ENCODE data around the gene HNRNPU. TPM values are rescaled to one million over a fixed set of nuclear protein-coding genes. Genes with fewer than 3 reads are reported as not detected.

HNRNPU gene
- total and polyA plus RNA-seq, 2 donors from 2014 or later = 153 to 329 TPM

DNA sequence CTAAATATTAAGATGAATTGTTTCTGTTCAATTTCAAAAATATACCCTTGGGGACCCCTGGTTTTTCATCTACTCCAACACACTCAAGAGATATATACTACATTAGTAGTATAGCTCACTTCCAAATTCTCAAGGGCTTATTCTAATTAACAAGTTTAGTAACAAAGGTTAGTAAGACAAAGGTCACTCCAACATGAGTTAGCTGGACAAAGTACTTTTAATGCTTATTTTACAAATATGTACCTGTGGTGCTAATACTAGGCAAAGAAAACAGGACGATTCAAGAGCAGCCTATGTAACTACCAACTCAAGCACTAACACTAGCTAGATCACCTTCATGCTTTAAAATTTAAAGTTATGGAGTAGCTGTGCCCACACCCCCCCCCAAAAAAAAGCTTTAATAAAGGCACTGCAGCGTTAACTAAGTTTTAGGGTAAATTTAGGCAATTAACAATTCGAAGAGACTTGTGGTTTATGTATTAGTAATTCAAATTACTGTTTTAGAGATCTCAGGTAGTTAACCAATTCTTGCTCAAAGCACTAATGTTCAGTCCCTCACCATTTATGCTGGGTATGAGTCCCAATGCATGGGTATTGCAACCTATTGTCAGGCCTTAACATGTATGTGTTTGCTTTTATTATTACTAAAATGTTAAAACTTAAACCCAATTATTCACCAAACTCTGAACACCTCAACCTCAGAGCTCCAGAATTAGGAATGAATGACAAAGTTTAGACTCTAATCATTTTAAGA, 14.1 kb downstream of the HNRNPU start:
- Histone ChIP-seq H3K36me3 (ENCODE audit: control insufficient read depth in 2 of 3, insufficient read depth in 3 of 3, low read length in 3 of 3) (peaks cover 14 to 30% (median 19%) of the 10 kb centered on the region in 3 donors), H3K4me1 (ENCODE audit: control insufficient read depth in 2 of 3, insufficient read depth in 2 of 3, low read depth in 1 of 3, low read length in 3 of 3) (peaks cover 0 to 5% (median 0%) of the 10 kb centered on the region in 3 donors), H3K27me3 (ENCODE audit: control insufficient read depth, insufficient read depth, low read length) (no peaks in the 10 kb centered on the region), H3K27ac (ENCODE audit: low read depth in 2 of 2, low read length in 2 of 2) (peak overlapping the region in 1 of 2 donors; percentile 5), H3K4me3 (ENCODE audit: low read length in 3 of 3) (no peak overlapping the region), H3K9me3 (ENCODE audit: control insufficient read depth in 2 of 3, insufficient read depth in 1 of 3, low read length in 3 of 3) (no peaks in the 10 kb centered on the region), H3K9ac (ENCODE audit: low read length in 3 of 3) (no peak overlapping the region)
- TF ChIP-seq CTCF (IDR thresholded peaks at IDR 0.05; ENCODE audit: borderline replicate concordance, extremely low read depth, insufficient read depth) = no peak
- intact Hi-C loops (cut with DNase I) = no loop called here
- FAIRE-seq (no peak), DNase-seq (no peak)

DNA sequence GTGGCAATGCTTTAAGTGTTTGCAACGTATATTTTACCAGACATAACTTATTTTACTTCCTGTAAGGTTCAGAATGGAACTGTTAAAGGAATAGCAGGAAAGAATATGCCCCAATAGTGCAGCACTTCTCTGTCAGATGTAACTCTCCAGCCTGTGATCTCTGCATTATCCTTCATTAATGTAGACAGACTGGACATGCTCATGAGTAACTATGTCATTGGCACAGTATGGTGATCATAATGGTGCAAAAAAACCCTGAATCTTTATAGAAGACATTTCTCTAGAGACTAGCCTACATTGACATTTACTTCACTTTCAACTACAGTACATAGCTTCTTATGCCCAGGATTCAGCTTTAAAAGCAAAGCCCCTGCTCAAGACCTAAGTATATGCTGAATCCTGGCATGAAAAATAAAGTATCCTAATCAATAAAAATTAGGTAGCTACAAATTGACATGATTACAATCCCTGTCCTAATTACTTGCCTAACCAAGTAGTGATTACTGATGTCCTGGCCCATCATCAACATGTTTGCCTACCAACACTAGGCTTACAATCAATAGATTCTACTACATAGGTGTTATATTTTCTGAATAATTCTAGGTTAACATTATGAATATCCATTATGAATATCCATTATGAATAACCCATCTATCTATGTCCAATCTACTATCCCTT, 15.0 kb downstream of the HNRNPU start:
- H3K9me3 ChIP-seq (ENCODE audit: control insufficient read depth in 2 of 3, insufficient read depth in 1 of 3, low read length in 3 of 3) = no peaks in the 10 kb centered on the region
- H3K4me1 ChIP-seq (ENCODE audit: control insufficient read depth in 2 of 3, insufficient read depth in 2 of 3, low read depth in 1 of 3, low read length in 3 of 3) = peaks cover 0 to 5% (median 0%) of the 10 kb centered on the region in 3 donors
- intact Hi-C loops (cut with DNase I) = no loop called here
- DNase-seq (no peak), FAIRE-seq (no peak)
- H3K4me3 ChIP-seq (ENCODE audit: low read length in 3 of 3) = no peak overlapping the region
- peak overlapping the region in 1 of 3 donors; percentile 15 for H3K9ac ChIP-seq (ENCODE audit: low read length in 3 of 3)
- peaks cover 9 to 29% (median 13%) of the 10 kb centered on the region in 3 donors for H3K36me3 ChIP-seq (ENCODE audit: control insufficient read depth in 2 of 3, insufficient read depth in 3 of 3, low read length in 3 of 3)
- H3K27me3 ChIP-seq (ENCODE audit: control insufficient read depth, insufficient read depth, low read length) = no peaks in the 10 kb centered on the region
- TF ChIP-seq CTCF (IDR thresholded peaks at IDR 0.05; ENCODE audit: borderline replicate concordance, extremely low read depth, insufficient read depth) = no peak
- H3K27ac ChIP-seq (ENCODE audit: low read depth in 2 of 2, low read length in 2 of 2) = peak overlapping the region in 1 of 2 donors; percentile 5

GRCh38 chr1:244846653-244847052, 17.7 kb downstream of the HNRNPU start:
- no peak for TF ChIP-seq CTCF (IDR thresholded peaks at IDR 0.05; ENCODE audit: borderline replicate concordance, extremely low read depth, insufficient read depth)
- Histone ChIP-seq H3K36me3 (ENCODE audit: control insufficient read depth in 2 of 3, insufficient read depth in 3 of 3, low read length in 3 of 3) (peaks cover 5 to 31% (median 13%) of the 10 kb centered on the region in 3 donors), H3K4me1 (ENCODE audit: control insufficient read depth in 2 of 3, insufficient read depth in 2 of 3, low read depth in 1 of 3, low read length in 3 of 3) (peaks cover 0 to 5% (median under 1%) of the 10 kb centered on the region in 3 donors), H3K27ac (ENCODE audit: low read depth in 2 of 2, low read length in 2 of 2) (no peak overlapping the region), H3K9me3 (ENCODE audit: control insufficient read depth in 2 of 3, insufficient read depth in 1 of 3, low read length in 3 of 3) (no peaks in the 10 kb centered on the region), H3K9ac (ENCODE audit: low read length in 3 of 3) (no peak overlapping the region), H3K4me3 (ENCODE audit: low read length in 3 of 3) (no peak overlapping the region), H3K27me3 (ENCODE audit: control insufficient read depth, insufficient read depth, low read length) (no peaks in the 10 kb centered on the region)
- no peak for FAIRE-seq
- DNase-seq = no peak
- intact Hi-C loops (cut with DNase I) = no loop called here
